ENCODE data around the gene ZFAND5.

ZFAND5 gene

GRCh38 chr9:72362118-72362531 is 2.9 kb downstream of the ZFAND5 start:
- no peaks in the 10 kb centered on the region for H3K27me3 ChIP-seq (ENCODE audit: control insufficient read depth, insufficient read depth, low read length)
- peaks cover 2% of the 10 kb centered on the region for H3K4me1 ChIP-seq
- H3K4me2 ChIP-seq (ENCODE audit: low read length): peak overlapping the region; percentile 82
- H3K79me2 ChIP-seq: peaks cover 22% of the 10 kb centered on the region
- no peak overlapping the region for H3K9ac ChIP-seq
- H3K4me3 ChIP-seq (ENCODE audit: low read depth, low read length): peak overlapping the region; percentile 86
- peak overlapping the region; percentile 100 for H3K27ac ChIP-seq
- H3K9me3 ChIP-seq (ENCODE audit: control insufficient read depth, low read length): no peaks in the 10 kb centered on the region
- no peak overlapping the region for H2AFZ ChIP-seq
- no peak for TF ChIP-seq CTCF (IDR thresholded peaks at IDR 0.05)
- H3K36me3 ChIP-seq (ENCODE audit: control insufficient read depth, insufficient read depth, low read length): no peaks in the 10 kb centered on the region

DNA sequence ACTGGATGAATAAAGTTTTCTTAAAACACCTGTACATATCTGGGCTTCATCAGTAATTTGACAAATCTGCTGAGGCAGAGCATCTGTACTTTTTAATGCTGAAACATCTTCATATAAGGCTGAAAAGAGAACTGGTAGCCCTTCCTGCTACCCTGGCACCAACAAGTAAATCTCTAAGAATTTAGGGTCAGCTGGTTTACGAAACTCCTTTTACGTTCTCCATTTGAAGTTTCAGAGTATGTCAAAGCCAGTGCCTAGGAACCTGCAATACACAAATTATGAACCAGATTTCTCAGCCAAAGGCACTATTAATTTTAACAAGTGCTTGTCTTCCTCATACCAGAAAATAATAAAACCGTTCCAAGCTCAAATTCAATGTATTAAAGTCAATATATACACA is 3.8 kb downstream of the ZFAND5 start:
- no peaks in the 10 kb centered on the region for H3K36me3 ChIP-seq (ENCODE audit: control insufficient read depth, insufficient read depth, low read length)
- H3K4me3 ChIP-seq (ENCODE audit: low read depth, low read length): no peak overlapping the region
- H3K4me1 ChIP-seq: peaks cover 2% of the 10 kb centered on the region

DNA sequence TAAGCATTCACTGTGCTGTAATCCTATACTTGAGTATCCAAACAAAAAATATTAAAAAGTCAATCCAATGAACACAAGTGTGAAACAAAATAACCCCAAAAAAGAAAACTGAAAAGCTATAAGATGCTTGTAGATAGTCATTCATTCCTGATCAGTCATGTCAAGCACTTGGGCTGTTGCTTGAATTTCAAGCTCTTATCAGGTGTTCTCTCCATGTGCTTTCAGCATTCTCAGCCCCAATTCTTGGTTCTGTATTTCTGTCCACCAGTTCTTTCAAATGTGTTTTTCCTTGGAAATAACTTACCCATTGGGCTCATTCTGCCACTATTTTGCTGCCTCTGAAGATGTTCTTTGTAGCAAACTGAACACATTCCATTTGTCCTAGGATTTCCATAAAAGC is 4.7 kb downstream of the ZFAND5 start:
- H3K27ac ChIP-seq: no peak overlapping the region
- H2AFZ ChIP-seq: no peak overlapping the region
- no peaks in the 10 kb centered on the region for H3K36me3 ChIP-seq (ENCODE audit: control insufficient read depth, insufficient read depth, low read length)
- H3K4me1 ChIP-seq: peaks cover 2% of the 10 kb centered on the region
- H3K79me2 ChIP-seq: peaks cover 22% of the 10 kb centered on the region
- H3K4me2 ChIP-seq (ENCODE audit: low read length): no peak overlapping the region
- H3K4me3 ChIP-seq (ENCODE audit: low read depth, low read length): no peak overlapping the region
- no peaks in the 10 kb centered on the region for H3K9me3 ChIP-seq (ENCODE audit: control insufficient read depth, low read length)
- H3K9ac ChIP-seq: no peak overlapping the region
- no peak for TF ChIP-seq CTCF (IDR thresholded peaks at IDR 0.05)
- no peaks in the 10 kb centered on the region for H3K27me3 ChIP-seq (ENCODE audit: control insufficient read depth, insufficient read depth, low read length)

More for the DNA sequence above, 3.8 kb downstream of the ZFAND5 start:
- no peak overlapping the region for H3K27ac ChIP-seq
- H2AFZ ChIP-seq: no peak overlapping the region
- no peaks in the 10 kb centered on the region for H3K27me3 ChIP-seq (ENCODE audit: control insufficient read depth, insufficient read depth, low read length)
- H3K9ac ChIP-seq: no peak overlapping the region
- no peak for TF ChIP-seq CTCF (IDR thresholded peaks at IDR 0.05)
- peak overlapping the region; percentile 82 for H3K4me2 ChIP-seq (ENCODE audit: low read length)
- H3K79me2 ChIP-seq: peaks cover 22% of the 10 kb centered on the region
- H3K9me3 ChIP-seq (ENCODE audit: control insufficient read depth, low read length): no peaks in the 10 kb centered on the region

GRCh38 chr9:72356041-72356582 is 8.9 kb downstream of the ZFAND5 start:
- Histone ChIP-seq H3K79me2 (peaks cover 12% of the 10 kb centered on the region), H3K4me2 (ENCODE audit: low read length) (no peak overlapping the region), H3K36me3 (ENCODE audit: control insufficient read depth, insufficient read depth, low read length) (no peaks in the 10 kb centered on the region), H3K4me3 (ENCODE audit: low read depth, low read length) (no peak overlapping the region), H3K9me3 (ENCODE audit: control insufficient read depth, low read length) (no peaks in the 10 kb centered on the region), H3K27me3 (ENCODE audit: control insufficient read depth, insufficient read depth, low read length) (no peaks in the 10 kb centered on the region), H3K9ac (no peak overlapping the region), H3K27ac (no peak overlapping the region), H2AFZ (no peak overlapping the region), H3K4me1 (no peaks in the 10 kb centered on the region)
- no peak for TF ChIP-seq CTCF (IDR thresholded peaks at IDR 0.05)

DNA sequence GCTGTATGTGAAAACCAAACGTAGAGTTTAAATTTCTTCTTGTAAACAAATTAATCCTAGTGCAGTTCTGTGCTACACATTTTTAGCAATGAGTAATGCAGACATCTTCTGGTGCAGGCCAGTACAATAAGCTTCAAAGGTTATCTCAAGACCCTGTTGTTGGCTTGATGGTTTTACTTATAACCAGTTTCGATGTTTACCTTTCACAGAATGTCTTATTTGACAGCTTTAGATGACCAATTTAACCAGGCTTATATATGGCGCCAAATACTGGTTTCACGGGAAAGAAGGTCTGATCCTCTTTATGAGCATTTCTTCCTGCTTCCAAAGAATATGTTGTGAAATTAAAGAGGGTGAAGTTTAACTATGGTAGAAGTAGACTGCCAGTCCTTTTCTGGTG is 9.9 kb downstream of the ZFAND5 start:
- H2AFZ ChIP-seq: no peak overlapping the region
- no peaks in the 10 kb centered on the region for H3K36me3 ChIP-seq (ENCODE audit: control insufficient read depth, insufficient read depth, low read length)
- no peaks in the 10 kb centered on the region for H3K4me1 ChIP-seq
- H3K27ac ChIP-seq: no peak overlapping the region
- H3K27me3 ChIP-seq (ENCODE audit: control insufficient read depth, insufficient read depth, low read length): no peaks in the 10 kb centered on the region
- no peaks in the 10 kb centered on the region for H3K9me3 ChIP-seq (ENCODE audit: control insufficient read depth, low read length)
- H3K79me2 ChIP-seq: peaks cover 9% of the 10 kb centered on the region
- no peak overlapping the region for H3K4me2 ChIP-seq (ENCODE audit: low read length)
- H3K4me3 ChIP-seq (ENCODE audit: low read depth, low read length): no peak overlapping the region
- no peak overlapping the region for H3K9ac ChIP-seq
- TF ChIP-seq CTCF (IDR thresholded peaks at IDR 0.05): no peak
